Suprapubic skin (tissue), 4 donors: ENCODE measurements around the gene ACTR6. TPM values are rescaled to one million over a fixed set of nuclear protein-coding genes. Genes with fewer than 3 reads are reported as not detected.
"Not testable (repeated sequence)": the region's sequence is repeated elsewhere in the genome, so short reads cannot be mapped to it uniquely, and the experiment has no call there.

Source experiments
- DNase-seq, 2 donors: peaks; one replicate each; pipeline ENCODE4 v3.0.0-alpha.2; 2019; ENCODE audit warnings: low spot score in 2 of 2
- H3K27ac ChIP-seq: fragments of 200-600 bp; sonication (generic); one replicate; pipeline ENCODE4 v1.5.1; 2019
- H3K27me3 ChIP-seq: fragments of 200-600 bp; sonication (generic); one replicate; pipeline ENCODE4 v1.5.1; 2019
- H3K36me3 ChIP-seq: fragments of 200-600 bp; sonication (generic); one replicate; pipeline ENCODE4 v1.5.1; 2019
- H3K4me1 ChIP-seq: fragments of 200-600 bp; sonication (generic); one replicate; pipeline ENCODE4 v1.5.1; 2019
- H3K4me3 ChIP-seq: fragments of 200-600 bp; sonication (generic); one replicate; pipeline ENCODE4 v1.5.1; 2019; ENCODE audit warnings: mild to moderate bottlenecking
- H3K9me3 ChIP-seq: fragments of 200-600 bp; sonication (generic); one replicate; pipeline ENCODE4 v1.5.1; 2019
- CTCF ChIP-seq, 2 donors: fragments of 200-600 bp in 1 of 2; fragments of 450-650 bp in 1 of 2; sonication (generic) in 1 of 2; IDR thresholded peaks; one replicate each; pipeline ENCODE4 v1.5.1; 2016 to 2019; ENCODE audit warnings: antibody characterized with exemption in 2 of 2, mild to moderate bottlenecking in 1 of 2, moderate library complexity in 1 of 2
- EP300 ChIP-seq: sonication (generic); formaldehyde crosslinking; IDR thresholded peaks from one replicate; pipeline ENCODE4 v1.6.1; 2017; ENCODE audit warnings: antibody characterized with exemption
- POLR2A ChIP-seq, 2 donors: fragments of 450-650 bp; IDR thresholded peaks; one replicate each; pipeline ENCODE4 v1.6.1; 2017; ENCODE audit warnings: antibody characterized with exemption in 2 of 2, mild to moderate bottlenecking in 2 of 2, moderate library complexity in 2 of 2
- POLR2AphosphoS5 ChIP-seq, 3 donors: sonication (generic); formaldehyde crosslinking; IDR thresholded peaks; one replicate each; pipeline ENCODE4 v1.6.1; 2017; ENCODE audit warnings: antibody characterized with exemption in 3 of 3
- WGBS: methylation state at CpG from one replicate; pipeline ENCODE4 v1.1.5; 2018; 5-methylcytosine and 5-hydroxymethylcytosine counted together
- total RNA-seq, 4 donors: library from RNA; depleted of rRNA; stranded (reverse); fragments of >200 nt; gene quantifications; one replicate each; pipeline ENCODE4 v1.1.0, GENCODE V29; 2016

ACTR6 gene
- total RNA-seq, 4 donors from 2014 or later, result 10.6 to 36.6 (median 11.7) TPM

DNA sequence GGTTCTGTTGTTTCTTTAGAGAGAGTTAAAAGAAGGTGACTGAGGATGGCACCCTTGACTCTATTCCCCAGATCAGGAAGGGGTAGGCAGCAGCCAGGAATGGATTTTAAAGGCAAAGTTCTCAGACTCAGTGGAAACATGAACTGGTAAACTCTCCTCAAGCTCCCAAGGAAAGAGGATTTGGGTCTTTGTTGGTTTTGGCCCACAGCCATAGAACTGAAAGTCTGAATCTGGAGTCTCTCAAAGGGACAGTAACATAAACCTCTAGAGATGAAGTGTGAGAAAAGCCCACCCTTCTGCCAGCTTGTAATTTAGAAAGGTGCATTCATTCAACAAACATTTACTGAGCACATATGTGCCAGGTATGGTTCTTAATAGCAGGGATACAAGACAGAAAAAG lies 29.4 kb upstream of the ACTR6 start:
- Histone ChIP-seq H3K27me3 (no peaks in the 10 kb centered on the region), H3K36me3 (peaks cover 3% of the 10 kb centered on the region), H3K9me3 (no peaks in the 10 kb centered on the region), H3K4me1 (no peaks in the 10 kb centered on the region), H3K27ac (no peak overlapping the region), H3K4me3 (no peak overlapping the region)
- TF ChIP-seq EP300 (no peak), POLR2A (IDR thresholded peaks at IDR 0.05) (no peak), CTCF (IDR thresholded peaks at IDR 0.05) (no peak), POLR2AphosphoS5 (IDR thresholded peaks at IDR 0.05) (no peak)
- no peak for DNase-seq

GRCh38 chr12:100173111-100173510 lies 27.5 kb upstream of the ACTR6 start:
- no peak overlapping the region for H3K27ac ChIP-seq
- DNase-seq, result no peak
- 95% methylated on average over 6 of the region's 6 CpGs for WGBS

GRCh38 chr12:100174495-100174894 lies 26.1 kb upstream of the ACTR6 start:
- H3K4me1 ChIP-seq, result no peaks in the 10 kb centered on the region
- H3K9me3 ChIP-seq, result no peaks in the 10 kb centered on the region
- H3K36me3 ChIP-seq, result peaks cover 3% of the 10 kb centered on the region
- H3K4me3 ChIP-seq, result no peak overlapping the region
- no peak for TF ChIP-seq POLR2A (IDR thresholded peaks at IDR 0.05)
- no peak for TF ChIP-seq POLR2AphosphoS5 (IDR thresholded peaks at IDR 0.05)
- TF ChIP-seq CTCF (IDR thresholded peaks at IDR 0.05), result no peak
- no peak for TF ChIP-seq EP300
- no peaks in the 10 kb centered on the region for H3K27me3 ChIP-seq
- no peak for DNase-seq
- H3K27ac ChIP-seq, result no peak overlapping the region

More at GRCh38 chr12:100173111-100173510, 27.5 kb upstream of the ACTR6 start:
- Histone ChIP-seq H3K4me1 (no peaks in the 10 kb centered on the region), H3K4me3 (no peak overlapping the region), H3K27me3 (no peaks in the 10 kb centered on the region), H3K36me3 (peaks cover 3% of the 10 kb centered on the region), H3K9me3 (no peaks in the 10 kb centered on the region)
- TF ChIP-seq POLR2A (IDR thresholded peaks at IDR 0.05), result no peak
- no peak for TF ChIP-seq POLR2AphosphoS5 (IDR thresholded peaks at IDR 0.05)
- no peak for TF ChIP-seq CTCF (IDR thresholded peaks at IDR 0.05)

GRCh38 chr12:100176493-100176892 lies 24.1 kb upstream of the ACTR6 start:
- H3K27ac ChIP-seq, H3K4me3 ChIP-seq, DNase-seq, H3K9me3 ChIP-seq, H3K27me3 ChIP-seq, H3K4me1 ChIP-seq, H3K36me3 ChIP-seq: not testable (repeated sequence)
- 96% methylated on average over 8 of the region's 8 CpGs for WGBS

GRCh38 chr12:100179252-100179651 lies 21.4 kb upstream of the ACTR6 start:
- Histone ChIP-seq H3K4me3 (no peak overlapping the region), H3K36me3 (no peaks in the 10 kb centered on the region), H3K27ac (no peak overlapping the region), H3K4me1 (no peaks in the 10 kb centered on the region), H3K27me3 (no peaks in the 10 kb centered on the region), H3K9me3 (no peaks in the 10 kb centered on the region)
- no peak for DNase-seq
- 77% methylated on average over 2 of the region's 2 CpGs for WGBS
- TF ChIP-seq POLR2A (IDR thresholded peaks at IDR 0.05), result no peak
- TF ChIP-seq POLR2AphosphoS5 (IDR thresholded peaks at IDR 0.05), result no peak
- no peak for TF ChIP-seq CTCF (IDR thresholded peaks at IDR 0.05)
- no peak for TF ChIP-seq EP300

DNA sequence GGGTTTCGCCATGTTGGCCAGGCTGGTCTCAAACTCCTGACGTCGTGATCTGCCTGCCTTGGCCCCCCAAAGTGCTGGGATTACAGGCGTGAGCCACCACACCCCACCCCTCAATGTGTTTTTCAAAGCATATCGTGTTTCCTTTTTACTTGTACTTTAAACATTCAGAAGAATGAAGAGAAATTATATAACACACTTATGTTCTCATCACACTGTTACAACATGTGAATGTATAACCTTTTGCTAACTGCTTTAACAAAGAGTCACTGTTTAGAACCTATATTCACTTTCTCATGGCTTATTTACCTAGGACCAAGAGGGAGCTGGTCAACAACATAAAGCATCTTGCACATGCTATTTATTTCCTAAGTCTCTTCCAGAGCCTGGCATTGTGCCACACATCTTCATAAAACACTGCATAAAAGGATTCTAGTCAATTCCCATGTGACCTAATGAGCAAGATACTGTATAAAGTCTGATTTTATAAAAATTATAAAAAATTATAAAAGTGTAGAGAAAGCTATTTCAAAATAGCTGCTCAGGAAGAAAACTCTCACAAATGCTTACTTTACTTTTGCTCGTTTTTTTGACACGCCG lies 16.0 kb upstream of the ACTR6 start:
- Histone ChIP-seq H3K27ac (no peak overlapping the region), H3K4me1 (peaks cover 14% of the 10 kb centered on the region), H3K36me3 (no peaks in the 10 kb centered on the region), H3K27me3 (no peaks in the 10 kb centered on the region), H3K4me3 (no peak overlapping the region), H3K9me3 (no peaks in the 10 kb centered on the region)
- TF ChIP-seq POLR2A (IDR thresholded peaks at IDR 0.05) (no peak), CTCF (IDR thresholded peaks at IDR 0.05) (no peak), POLR2AphosphoS5 (IDR thresholded peaks at IDR 0.05) (no peak), EP300 (no peak)
- 89% methylated on average over 8 of the region's 8 CpGs for WGBS
- DNase-seq, result no peak
